Measurements from ENCODE around the gene SORCS3.

GRCh38 chr10:104777086-104777799 lies 136.2 kb downstream of the SORCS3 start:
- TF ChIP-seq CTCF (IDR thresholded peaks at IDR 0.05; ENCODE audit: insufficient read depth, low read length, poor library complexity, severe bottlenecking), result no peak
- TF ChIP-seq EZH2phosphoT487 (conservative IDR thresholded peaks at IDR 0.05; ENCODE audit: low read length), result no peak
